Dermis blood vessel endothelial cell (primary cell): Measurements from ENCODE around the gene RTP3. TPM values are rescaled to one million over a fixed set of nuclear protein-coding genes. Genes with fewer than 3 reads are reported as not detected.

Experiments used
- DNase-seq: peaks from one replicate; pipeline ENCODE4 v3.0.0; 2010
- total RNA-seq: library from RNA; depleted of rRNA; stranded (reverse); fragments of >200 nt; gene quantifications from 2 replicates; pipeline ENCODE4 v1.2.3, GENCODE V29; 2014

RTP3 gene
- not detected in 2 replicates for total RNA-seq

DNA sequence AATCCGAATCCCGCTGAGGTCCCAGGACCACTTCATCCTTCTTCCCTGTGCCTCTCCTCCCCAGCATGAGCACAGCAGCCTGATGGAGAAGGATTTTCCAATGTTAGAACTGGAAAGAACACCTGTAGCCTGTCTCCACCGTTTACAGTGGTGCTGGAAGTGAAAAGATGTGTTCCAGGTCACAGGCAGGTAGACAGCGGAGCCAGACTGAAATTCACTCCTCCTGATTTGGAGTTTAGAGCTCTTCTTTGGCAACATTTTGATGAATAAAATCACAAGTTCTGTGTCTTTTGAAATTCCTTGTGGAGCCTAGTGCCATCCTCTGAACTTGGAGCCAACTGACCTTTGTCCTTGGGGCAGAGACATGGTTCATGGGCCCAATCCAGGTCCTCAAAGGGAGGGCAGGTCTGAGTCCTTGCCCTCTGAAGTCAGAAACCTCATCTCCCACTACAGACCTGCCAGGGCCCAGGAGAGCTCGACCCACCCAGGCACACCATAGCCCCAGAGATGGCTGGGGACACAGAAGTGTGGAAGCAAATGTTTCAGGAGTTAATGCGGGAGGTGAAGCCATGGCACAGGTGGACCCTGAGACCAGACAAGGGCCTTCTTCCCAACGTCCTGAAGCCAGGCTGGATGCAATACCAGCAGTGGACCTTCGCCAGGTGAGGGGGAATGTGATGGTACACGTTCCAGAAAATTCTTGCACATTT lies at the start of gene RTP3:
Gene RTP3, plus strand, starts transcription at position 421 of the 710 bp plus-strand sequence. Its CDS starts 87 bp downstream, at position 508.
- DNase-seq: no peak

DNA sequence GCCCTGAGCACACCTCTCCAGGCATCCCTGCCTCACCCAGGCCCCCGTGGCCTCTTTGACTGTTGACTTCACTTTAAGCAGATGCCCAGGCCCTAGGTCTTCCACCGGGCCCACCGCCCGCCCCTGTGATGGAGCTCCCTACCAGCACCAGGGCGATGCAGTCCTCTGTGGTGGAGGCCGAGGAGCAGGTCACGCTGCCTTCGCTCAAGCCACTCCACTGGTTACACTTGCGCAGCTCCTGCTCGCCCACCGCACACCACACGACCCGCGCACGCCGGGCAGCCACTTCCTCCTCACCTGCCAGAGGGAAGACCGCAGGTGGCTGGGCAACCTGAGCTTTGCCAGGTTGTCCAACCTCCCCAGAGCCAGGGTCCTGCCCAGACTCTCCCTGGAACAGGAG lies 49.1 kb upstream of the RTP3 start:
- no peak for DNase-seq

DNA sequence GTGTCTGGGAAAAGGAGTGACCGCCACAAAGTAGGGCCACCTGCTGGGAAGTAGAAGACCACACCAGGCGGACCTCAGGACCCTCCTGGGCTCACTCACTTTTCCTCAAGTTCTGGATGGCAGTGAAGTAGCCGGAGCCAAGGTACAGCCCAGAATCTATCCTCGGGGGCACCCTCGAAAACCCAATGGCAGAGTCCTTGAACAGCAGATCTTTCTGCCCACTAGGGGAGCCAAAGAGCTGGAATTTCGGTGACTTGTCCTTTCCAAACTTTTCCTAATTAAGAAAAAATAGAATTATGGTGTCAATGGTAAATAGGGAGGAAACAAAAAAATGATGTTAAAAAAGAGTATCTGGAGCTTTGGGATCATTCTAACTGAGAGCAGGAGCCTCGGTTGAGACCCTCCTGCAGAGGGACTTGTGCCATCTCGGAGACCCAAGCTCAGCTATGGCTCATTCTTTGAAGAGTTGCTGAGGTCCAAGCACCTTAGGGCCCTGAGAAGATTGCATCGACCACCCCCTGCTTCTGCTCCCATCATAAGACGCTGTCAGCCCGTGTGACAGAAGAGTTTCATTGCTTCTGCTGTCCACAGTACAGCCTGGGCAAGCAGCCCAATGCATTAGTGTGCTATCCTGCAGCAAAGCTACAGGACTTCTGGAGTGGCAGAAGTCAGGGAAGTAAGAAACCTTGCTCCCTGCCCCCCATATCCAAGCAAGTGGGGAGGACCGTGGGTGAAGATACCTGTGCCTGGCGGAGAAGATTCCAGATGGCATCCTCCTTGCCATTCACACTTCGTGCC lies 47.8 kb upstream of the RTP3 start:
- DNase-seq: peak; percentile 41

DNA sequence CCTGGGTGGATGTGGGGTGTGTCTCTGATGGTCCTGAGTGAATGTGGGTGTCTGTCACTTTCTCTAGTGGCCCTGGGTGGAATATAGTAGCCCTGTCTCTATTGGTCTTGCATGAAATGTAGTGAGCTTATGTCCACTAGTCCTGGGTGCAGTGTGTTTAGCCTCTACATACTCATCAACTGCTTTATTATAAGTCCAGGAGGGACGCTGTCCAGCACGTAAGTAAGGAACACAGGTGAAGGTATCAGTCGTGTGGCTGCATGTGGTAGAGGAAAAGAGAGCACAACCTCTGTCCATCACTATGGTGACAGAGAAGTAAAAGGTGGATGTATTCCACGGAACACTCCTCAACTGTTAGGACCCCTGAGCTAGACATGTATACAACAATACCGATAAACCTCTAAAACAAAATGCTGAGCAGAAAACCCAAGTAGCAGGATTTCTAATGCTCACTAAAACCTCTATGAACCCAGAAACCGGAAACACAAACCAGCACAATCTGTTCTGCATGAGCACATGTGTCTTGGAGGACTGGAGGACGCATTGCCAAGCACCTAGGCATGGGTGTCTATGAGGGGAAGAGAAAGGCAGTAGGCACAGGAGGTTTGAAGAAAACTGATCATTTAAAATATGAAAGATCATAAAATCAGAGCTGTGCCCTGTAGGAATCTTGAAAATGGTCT lies 44.1 kb upstream of the RTP3 start:
- DNase-seq: no peak

DNA sequence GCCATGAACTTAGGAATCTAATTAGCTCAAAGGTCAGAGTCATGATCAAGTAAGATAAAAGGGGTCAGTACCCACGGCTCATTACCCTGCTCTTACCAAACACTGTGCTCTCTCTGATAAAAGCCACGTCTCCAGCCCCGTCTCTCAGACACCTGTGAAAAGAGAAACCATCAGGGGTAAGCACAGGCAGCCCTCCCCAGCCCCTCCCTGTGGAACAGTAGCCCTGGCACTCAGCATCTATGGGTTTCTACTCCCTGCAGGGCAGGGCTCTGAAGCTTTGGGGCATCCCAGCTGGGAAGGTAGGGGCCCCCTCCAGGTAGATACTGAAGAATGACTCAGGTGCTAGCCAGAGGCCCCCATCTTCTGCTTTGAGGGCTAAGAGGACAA lies 43.6 kb upstream of the RTP3 start:
- no peak for DNase-seq

DNA sequence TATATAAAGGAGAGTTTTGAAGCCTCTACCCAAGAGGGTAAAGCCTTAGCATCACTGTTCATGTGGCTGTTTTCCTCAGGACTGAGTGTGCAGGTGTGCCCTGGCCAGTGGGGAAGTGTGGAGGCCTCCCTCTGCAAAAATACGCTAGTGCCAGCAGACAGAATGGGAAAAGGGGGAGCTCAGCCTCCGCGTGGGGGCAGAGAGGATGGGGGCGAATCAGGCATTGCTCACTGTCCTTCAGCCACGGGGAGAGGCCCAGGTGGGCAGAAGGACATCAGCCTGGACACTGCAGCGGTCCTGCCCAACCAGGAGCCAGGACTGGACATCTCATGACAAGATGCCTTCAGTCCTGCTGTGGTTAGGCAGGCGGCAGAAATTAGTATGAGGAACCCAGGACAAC lies 43.2 kb upstream of the RTP3 start:
- no peak for DNase-seq

DNA sequence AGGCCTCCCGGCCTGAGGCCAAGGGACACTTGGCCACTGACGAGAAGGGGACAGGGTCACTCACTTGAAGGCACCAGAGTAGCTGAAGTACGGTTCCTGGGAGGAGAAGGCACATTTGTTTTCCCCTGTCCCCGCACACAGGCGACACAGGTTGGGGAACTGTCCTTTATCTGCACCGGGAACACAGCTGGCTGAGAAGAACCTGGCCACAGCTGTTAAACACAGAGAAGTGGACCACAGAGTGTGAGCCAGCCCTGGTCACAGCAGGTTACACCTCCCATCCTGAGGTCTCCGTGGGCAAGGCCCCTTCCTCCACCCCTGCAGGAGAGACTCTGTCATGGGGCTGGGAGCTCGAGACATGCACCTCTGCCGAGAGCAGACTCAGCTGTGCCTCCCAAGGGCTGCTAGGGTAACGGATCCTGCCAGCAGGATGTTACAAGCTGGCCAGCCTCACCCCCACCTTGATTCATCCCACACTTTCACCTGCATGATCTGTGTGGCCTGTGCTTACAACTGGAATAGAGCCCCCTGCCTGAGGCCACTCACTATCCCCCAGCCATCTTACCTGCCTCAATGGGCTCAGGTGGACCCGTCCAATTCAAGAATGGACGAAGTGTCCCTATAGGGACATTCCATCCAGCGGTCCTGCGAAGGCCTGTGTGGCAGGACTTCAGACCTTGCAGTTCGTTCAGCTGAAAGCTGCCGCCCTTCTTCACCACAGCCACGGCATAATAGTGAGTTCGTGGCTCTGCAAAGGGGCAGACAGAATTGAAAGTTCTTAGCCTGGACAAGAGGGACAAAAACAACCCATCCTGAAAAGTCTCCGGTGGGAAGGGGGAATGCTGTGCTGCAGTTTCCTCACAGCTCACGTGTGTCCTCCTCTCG lies 42.3 kb upstream of the RTP3 start:
- DNase-seq: no peak

DNA sequence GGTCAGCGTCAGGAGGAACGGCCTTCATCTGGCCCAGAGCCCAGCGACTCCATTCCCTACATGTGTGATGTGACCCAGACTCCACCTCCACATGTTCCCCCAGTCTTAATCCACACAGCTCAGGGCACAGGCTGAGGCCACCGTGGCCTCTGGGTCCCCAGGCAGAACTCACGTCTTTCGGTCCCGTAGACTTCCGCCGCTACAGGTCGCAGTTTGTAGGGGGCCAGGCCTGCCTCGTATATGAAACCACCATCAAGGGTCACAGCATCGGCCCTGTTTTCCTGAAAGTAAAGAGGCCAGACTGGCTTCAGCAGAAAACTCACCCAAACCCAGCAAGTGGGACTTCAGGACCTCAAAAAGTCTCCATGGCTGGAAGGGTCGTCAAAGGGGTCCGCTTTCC lies 41.7 kb upstream of the RTP3 start:
- no peak for DNase-seq

DNA sequence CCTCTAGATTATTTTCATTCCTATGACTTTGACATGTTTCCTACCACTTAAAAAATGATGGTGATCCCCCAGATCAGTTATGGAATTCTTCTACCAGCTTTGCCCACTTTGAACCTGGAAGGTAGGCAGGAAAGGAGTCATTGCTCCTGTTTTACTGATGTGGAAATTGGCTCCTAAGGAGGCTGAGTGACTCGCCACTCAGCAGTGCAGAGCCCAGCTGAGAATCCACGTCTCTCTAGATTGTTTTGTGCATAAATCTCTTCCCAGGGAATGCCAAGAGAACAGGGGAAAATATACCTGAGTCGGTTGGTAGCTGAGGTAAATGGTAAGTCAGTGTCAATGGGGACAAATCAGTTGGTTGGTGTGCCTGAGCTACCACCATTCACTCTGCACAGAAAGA lies 37.7 kb upstream of the RTP3 start:
- no peak for DNase-seq

DNA sequence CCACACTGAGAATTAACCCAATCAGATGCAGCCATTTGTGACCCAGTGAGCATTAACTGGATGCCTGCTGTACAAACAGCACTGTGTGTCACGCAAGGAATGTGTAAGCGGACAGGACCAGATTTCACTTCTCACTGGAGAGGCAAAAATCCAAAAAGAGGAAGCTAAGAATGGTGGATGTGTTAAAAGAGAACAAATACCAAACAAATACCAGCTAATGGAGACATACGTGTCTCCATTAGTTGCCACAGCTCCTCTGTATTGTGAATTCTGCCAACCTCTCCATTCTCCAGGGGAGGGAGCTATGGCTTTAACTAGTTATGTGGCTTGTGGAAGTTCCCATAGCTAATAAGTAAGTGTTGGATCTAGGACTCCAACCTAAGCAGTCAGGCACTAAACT lies 35.7 kb upstream of the RTP3 start:
- peak; percentile 14 for DNase-seq

DNA sequence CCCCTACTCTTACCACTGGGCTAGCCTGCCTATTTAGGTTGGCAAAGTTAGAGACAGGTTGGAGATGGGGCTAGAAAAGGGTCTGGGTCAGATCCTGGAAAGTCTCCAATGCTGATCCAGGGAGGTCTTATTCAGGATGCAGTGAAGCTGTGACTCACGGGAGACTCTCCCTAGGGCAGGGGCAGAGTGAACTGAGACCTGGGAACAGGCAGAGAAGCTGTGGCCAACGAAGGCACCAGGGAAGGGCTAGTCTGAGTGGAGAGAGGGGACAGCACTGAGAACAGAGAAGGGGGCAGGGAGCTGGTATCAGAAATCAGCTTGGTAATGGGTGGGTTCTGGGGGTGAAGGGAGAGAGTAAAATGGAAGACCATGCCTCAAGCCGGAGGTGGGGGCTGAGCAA lies 35.3 kb upstream of the RTP3 start:
- DNase-seq: peak; percentile 19

DNA sequence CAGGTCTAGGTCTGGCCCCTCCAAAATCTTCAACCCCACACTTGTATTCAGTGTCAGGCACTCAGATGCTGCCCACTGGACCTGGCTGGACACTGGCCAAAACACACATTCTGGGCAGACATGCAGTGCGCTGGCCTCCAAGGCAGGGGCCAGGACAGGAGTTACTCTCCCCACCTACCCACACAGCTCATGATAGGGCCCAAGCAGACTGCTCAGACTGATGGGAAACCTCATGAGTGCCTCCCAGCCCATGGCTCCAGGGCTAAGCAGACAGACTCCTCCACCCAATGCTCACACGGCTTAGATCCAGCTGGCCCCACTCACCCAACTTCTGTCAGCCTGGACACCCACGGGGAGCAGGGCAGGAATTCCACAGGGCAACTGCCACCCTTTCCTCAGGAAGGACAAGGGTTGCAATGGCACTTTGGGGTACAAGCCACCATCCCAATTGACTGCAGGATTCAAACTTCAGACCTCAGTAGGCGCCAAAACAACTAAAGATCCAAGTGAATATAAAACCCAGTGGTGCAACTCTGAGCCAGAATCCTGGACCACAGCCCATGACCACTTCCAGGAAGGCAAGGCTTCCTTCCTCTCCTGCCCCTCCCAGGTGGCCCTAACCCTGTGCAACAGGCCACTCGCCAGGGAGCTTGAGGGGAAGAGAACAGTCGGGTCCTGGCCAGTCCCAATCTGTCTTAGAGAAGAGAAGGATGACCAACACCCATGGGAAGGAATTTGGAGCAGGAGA lies 34.5 kb upstream of the RTP3 start:
- peak; percentile 8 for DNase-seq

DNA sequence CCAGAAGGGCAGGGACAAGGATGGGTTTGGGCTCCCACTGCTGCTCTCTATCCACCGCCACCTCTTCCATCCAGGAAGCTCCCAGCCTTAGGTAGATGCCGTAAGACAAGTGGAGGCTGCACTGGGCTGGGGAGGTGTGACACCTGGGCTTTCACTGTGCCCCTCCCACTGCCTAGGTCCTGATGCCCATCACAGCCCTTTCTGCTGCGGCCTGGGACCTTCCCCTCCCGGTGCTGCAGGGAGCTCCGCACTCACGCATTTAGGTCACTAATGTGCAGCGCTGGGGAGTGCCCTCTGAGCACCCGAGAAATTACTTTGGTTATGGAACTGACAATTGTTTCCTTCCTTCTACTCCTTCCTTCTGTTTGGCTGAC lies 33.9 kb upstream of the RTP3 start:
- DNase-seq: no peak

DNA sequence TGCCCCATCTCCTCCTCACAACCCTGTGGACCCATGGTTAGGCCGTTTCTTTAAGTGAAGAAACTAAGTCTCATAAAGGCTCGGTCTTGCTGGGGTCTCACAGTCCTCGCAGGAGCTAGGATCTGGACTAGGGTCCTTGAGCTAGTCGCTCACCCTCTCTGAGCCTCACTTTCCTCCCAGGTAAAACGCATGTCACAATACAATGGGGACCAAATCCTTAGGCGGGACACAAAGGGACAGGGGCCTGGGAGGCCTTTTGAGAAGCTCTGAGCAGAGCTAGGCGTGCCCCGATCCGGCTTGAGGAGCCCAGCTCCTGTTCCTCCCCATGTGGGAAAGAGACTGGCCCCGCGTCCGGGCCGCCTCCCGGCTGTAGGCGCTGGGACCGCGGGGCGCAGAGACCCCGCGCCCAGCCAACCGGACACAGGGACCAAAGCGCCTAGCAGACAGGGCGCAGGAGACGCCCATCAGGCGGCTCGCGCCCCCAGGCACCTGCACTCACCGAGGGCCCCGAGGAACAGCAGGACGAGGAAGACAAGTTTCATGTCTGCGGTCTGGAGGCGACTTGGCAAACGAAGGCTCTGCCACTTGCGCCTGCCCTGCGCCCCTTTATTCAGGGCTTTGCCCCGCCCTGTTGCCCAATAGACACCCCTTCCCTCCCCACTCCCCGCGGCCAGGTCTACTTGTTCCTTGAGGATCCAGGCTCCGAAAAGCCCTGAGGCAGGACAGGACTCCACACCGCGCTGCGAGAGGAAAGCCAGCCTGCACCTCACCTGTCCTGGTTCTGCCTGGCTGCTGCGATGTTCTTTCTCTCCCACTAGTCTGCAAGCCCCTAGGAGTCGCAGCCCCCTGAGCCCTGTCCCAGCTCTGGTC lies 33.2 kb upstream of the RTP3 start, which contains the start of gene LTF:
Gene LTF, minus strand, starts transcription at position 580 of the 870 bp plus-strand sequence. Its CDS starts 38 bp downstream, at position 542.
- no peak for DNase-seq

DNA sequence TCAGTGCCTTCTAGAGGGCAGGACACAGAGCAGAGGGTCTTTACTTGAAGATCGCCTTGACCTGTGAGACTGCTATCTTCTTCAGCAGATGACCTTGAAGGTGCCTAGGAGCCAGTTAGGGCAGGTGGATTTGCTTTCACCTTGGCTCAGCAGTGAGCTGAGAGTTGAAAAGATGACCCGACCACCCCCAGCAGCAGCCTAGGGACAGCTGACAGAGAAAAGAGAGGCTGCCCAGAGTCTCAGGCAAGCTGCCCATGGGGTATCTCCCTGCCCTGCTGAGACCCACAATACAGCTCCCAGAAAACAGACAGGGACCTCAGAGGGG lies 32.6 kb upstream of the RTP3 start:
- DNase-seq: no peak

DNA sequence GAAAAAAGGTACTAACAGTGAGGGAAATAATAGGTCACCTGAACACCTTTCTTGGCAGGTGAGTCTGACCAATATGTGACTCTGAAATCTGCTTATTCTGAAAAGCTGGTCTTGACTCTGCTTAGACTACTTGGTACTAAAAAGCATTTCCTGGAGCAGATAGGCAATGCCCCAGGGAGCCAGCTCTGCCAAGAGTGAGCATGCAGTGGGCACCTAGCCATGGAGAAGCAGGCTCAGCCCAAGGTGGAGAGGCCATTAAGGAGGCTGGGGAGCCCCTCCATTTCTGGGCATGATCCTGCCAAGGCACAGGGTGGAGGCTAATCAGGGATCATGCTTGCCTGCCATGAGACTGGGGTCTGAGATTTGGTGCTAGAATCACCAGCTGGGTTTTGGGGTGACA lies 31.5 kb upstream of the RTP3 start:
- DNase-seq: no peak

DNA sequence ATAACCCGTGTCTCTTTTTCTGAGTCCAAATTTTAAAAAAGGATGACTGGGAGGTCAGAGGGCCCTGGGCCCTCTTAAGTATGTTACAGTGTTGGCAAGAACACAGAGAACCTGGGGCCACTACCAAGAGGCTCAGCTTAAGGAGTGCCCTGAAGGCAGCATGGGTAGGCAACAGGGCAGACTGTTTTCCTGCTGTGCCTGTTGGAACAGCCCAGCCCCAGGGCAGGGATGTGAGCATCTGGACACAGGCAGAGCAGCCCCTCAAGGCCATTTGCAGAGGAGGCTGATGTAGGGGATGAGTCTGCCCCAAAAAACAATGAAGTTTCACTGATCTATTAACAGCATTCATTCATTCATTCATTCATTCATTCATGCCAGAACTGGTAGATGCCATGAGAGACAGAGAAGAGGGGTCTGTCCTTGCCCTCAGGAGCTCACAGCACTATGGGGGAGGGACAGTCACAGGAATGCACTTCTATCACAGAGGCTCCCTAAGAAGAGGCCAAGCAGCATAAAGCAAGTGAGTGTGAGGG lies 30.8 kb upstream of the RTP3 start:
- no peak for DNase-seq

DNA sequence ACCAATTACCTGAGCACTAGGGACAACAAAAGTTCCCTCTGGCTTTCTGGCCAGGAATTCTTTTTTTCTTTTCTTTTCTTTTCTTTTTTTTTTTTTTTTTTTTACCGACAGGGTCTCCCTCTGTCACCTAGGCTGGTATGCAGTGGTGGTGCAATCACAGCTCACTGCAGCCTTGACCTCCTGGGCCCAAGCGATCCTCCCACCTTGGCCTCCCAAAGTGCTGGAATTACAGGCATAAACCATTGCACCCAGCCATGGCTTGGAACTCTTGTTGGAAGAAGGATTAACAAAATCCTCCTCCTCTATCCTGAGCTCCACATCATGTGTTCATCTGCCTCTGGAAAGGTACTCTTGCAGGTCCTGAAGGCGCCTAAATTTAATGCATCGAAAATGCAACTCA lies 30.2 kb upstream of the RTP3 start:
- no peak for DNase-seq

DNA sequence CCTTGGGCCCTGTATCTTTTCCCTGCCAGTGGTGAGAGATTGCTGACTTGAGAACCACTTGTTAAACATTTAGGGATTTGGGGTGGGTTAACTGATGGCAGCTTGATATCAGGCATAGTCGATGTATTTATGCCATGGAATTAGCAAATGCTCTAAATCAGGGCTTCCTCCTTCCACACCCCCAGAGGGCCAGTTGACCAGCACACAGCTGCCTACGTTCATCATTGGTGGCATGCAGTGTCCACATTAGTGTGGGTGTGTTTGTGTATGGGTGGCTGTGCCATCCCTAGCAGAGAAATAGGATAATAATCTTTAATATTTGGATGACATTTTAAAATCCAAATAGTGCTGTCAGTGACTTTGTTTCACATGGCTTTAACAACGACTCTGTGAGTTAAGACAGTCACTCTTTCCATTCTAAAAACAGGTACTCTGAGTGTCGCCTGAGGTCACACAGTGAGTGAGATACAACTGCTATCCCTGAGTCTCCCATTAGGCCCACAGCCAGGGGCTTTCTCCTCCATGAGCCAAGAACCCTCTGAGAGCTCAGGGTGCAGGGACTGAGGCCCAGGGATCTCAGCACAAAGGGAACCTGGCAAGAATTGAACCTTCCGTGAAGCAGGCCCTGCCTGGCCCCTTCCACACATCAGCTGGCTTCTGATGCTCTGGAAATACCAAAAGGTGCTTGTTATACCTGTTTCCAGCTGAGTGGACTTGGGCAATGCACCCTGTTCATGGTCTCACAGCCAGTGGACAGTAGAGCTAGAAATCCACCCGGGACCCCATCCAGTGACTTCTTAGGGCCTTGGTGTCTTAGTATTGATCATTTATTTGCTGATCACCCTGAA lies 28.8 kb upstream of the RTP3 start:
- no peak for DNase-seq
